LNCaP clone FGC (cell line): ENCODE results near the gene PLCB1.

Experiments
- DNase-seq: peaks from one replicate; pipeline ENCODE4 v3.0.0-alpha.2; 2011; ENCODE audit warnings: low read depth
- H3K4me3 ChIP-seq: 2 replicates; pipeline ENCODE4 v1.5.1; 2011; ENCODE audit warnings: mild to moderate bottlenecking, low read depth, low read length, control low read depth
- CTCF ChIP-seq: IDR thresholded peaks from 2 replicates; pipeline ENCODE4 v1.5.1; 2012; ENCODE audit warnings: mild to moderate bottlenecking; ENCODE audit not compliant: control insufficient read depth, insufficient read depth; ENCODE audit errors: extremely low read depth

Gene PLCB1

DNA sequence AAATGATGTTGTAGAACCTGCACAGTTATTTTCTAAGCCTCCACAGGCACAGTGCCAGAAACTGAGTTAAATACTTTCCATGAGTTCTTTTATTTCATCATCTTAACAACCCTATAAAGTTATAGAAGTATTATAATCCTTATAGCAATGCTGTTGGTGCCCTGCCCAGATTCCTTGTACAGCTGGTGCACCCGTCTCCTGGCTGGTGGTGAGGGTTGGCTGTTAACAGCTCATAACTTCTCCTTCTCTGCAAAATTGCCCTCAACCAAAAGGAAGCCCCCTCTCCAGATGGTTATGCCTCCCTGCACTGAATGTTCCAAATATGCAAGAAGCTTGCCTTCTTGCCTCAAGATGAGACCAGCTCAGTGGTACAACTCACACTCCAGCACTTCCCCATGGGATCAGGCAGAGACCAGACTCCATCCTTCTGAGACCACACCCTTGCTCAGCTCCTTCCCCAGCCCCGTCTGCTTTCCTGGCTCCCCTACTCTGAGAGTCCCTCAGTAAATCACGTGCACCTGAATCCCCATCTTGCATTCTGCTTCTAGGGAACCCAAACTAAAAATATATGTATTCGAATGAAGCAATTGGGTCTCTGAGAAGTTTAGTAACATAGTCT is 632.4 kb downstream of the PLCB1 start:
- DNase-seq, result peak; percentile 89
- no peak overlapping the region for H3K4me3 ChIP-seq
- no peak for TF ChIP-seq CTCF

GRCh38 chr20:8766868-8767390 is 634.9 kb downstream of the PLCB1 start:
- DNase-seq, result no peak
- no peak for TF ChIP-seq CTCF
- no peak overlapping the region for H3K4me3 ChIP-seq

GRCh38 chr20:8774412-8774811 is 642.3 kb downstream of the PLCB1 start:
- H3K4me3 ChIP-seq, result no peak overlapping the region
- no peak for TF ChIP-seq CTCF
- DNase-seq, result no peak

- TF ChIP-seq CTCF, result no peak
- H3K4me3 ChIP-seq, result no peak overlapping the region
- DNase-seq, result no peak
These were observed 645.8 kb downstream of the PLCB1 start for GRCh38 chr20:8777911-8778310.

DNA sequence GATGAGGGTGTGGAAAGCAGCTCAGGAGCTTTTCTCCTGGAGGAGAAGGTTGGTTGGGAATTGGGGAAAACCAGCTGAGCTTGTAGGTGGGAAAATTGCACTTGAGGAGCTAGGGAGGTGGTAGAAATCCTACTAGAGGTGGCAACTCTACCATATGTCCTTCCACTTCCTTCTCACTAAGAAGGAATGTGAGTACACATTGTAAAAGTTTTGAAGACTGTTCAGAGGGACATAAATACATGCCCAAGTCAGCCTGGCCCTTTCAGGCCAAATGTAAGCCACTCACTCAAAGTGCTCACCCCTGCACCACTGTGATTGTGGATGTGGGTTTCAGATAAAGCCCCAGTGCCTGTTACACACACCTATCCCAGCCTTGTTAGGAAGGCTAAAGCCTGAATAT is 646.3 kb downstream of the PLCB1 start:
- DNase-seq, result no peak
- TF ChIP-seq CTCF, result no peak
- no peak overlapping the region for H3K4me3 ChIP-seq

DNA sequence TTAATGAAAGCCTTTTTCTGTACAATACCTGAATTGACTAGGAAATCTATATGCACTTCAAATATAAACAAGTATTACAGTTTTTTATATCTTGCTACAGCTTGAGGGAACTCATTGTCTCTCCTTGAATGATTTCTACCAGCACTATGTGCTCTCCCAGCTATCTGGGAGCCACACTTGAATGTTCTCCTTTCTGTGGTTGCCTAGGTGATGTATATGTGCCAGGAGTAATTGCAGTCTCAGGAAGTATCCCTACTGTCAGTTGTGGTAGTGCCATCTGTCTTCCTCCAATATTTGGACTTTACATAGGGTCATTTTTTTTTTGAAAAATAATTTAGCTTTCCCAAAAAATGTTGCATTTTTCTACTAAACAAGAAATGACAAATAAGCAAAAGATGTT is 648.8 kb downstream of the PLCB1 start:
- H3K4me3 ChIP-seq, result no peak overlapping the region
- no peak for TF ChIP-seq CTCF
- no peak for DNase-seq

GRCh38 chr20:8782804-8783203 is 650.7 kb downstream of the PLCB1 start:
- no peak overlapping the region for H3K4me3 ChIP-seq
- no peak for DNase-seq
- no peak for TF ChIP-seq CTCF
